LNCaP clone FGC (cell line): Measurements from ENCODE around the gene ASPHD1.
"Not testable (repeated sequence)": the region's sequence is repeated elsewhere in the genome, so short reads cannot be mapped to it uniquely, and the experiment has no call there.

Experiments
- DNase-seq: peaks from one replicate; pipeline ENCODE4 v3.0.0-alpha.2; 2011; ENCODE audit warnings: low read depth
- H3K4me3 ChIP-seq: 2 replicates; pipeline ENCODE4 v1.5.1; 2011; ENCODE audit warnings: mild to moderate bottlenecking, low read depth, low read length, control low read depth
- CTCF ChIP-seq: IDR thresholded peaks from 2 replicates; pipeline ENCODE4 v1.5.1; 2012; ENCODE audit warnings: mild to moderate bottlenecking; ENCODE audit not compliant: control insufficient read depth, insufficient read depth; ENCODE audit errors: extremely low read depth

The ASPHD1 gene

GRCh38 chr16:29877266-29877961 is 22.9 kb upstream of the ASPHD1 start:
- no peak for TF ChIP-seq CTCF
- no peak for DNase-seq
- no peak overlapping the region for H3K4me3 ChIP-seq

GRCh38 chr16:29878172-29878571 is 22.1 kb upstream of the ASPHD1 start:
- TF ChIP-seq CTCF, result no peak
- no peak overlapping the region for H3K4me3 ChIP-seq
- no peak for DNase-seq

- DNase-seq, result no peak
- TF ChIP-seq CTCF, result no peak
- no peak overlapping the region for H3K4me3 ChIP-seq
Observed at GRCh38 chr16:29881050-29881449, 19.2 kb upstream of the ASPHD1 start.

- H3K4me3 ChIP-seq, result no peak overlapping the region
- DNase-seq, result no peak
- TF ChIP-seq CTCF, result no peak
Observed at GRCh38 chr16:29883987-29884386, 16.3 kb upstream of the ASPHD1 start.

GRCh38 chr16:29889372-29889771 is 10.9 kb upstream of the ASPHD1 start:
- H3K4me3 ChIP-seq, DNase-seq: not testable (repeated sequence)

- H3K4me3 ChIP-seq, result no peak overlapping the region
- no peak for DNase-seq
- no peak for TF ChIP-seq CTCF
Observed at GRCh38 chr16:29891525-29892457, 8.5 kb upstream of the ASPHD1 start.

GRCh38 chr16:29892458-29892813 is 7.9 kb upstream of the ASPHD1 start:
- no peak overlapping the region for H3K4me3 ChIP-seq
- no peak for DNase-seq
- TF ChIP-seq CTCF, result no peak
